ENCODE data around the gene NSF.
"Not testable (repeated sequence)": the region's sequence is repeated elsewhere in the genome, so short reads cannot be mapped to it uniquely, and the experiment has no call there.

GRCh38 chr17:46591332-46591731 lies 863 bp downstream of the NSF start:
- TF ChIP-seq CSDC2 (CRISPR knock-in tag; IDR thresholded peaks at IDR 0.05); ZFP3 (CRISPR knock-in tag; IDR thresholded peaks at IDR 0.05); ZC3H10 (CRISPR knock-in tag; IDR thresholded peaks at IDR 0.05); RARB (CRISPR knock-in tag; IDR thresholded peaks at IDR 0.05); ISL1 (CRISPR knock-in tag; IDR thresholded peaks at IDR 0.05); OSR1 (CRISPR knock-in tag; IDR thresholded peaks at IDR 0.05); ZFP30 (CRISPR knock-in tag; IDR thresholded peaks at IDR 0.05); ESRRG (CRISPR knock-in tag; IDR thresholded peaks at IDR 0.05); PPARA (CRISPR knock-in tag; IDR thresholded peaks at IDR 0.05; ENCODE audit: borderline replicate concordance); ARNTL (CRISPR knock-in tag; IDR thresholded peaks at IDR 0.05; ENCODE audit: borderline replicate concordance, low read depth); SNAI2 (CRISPR knock-in tag; IDR thresholded peaks at IDR 0.05); TCF4 (CRISPR knock-in tag; IDR thresholded peaks at IDR 0.05; ENCODE audit: borderline replicate concordance): not testable (repeated sequence)
- TF ChIP-seq, protein P1, sequence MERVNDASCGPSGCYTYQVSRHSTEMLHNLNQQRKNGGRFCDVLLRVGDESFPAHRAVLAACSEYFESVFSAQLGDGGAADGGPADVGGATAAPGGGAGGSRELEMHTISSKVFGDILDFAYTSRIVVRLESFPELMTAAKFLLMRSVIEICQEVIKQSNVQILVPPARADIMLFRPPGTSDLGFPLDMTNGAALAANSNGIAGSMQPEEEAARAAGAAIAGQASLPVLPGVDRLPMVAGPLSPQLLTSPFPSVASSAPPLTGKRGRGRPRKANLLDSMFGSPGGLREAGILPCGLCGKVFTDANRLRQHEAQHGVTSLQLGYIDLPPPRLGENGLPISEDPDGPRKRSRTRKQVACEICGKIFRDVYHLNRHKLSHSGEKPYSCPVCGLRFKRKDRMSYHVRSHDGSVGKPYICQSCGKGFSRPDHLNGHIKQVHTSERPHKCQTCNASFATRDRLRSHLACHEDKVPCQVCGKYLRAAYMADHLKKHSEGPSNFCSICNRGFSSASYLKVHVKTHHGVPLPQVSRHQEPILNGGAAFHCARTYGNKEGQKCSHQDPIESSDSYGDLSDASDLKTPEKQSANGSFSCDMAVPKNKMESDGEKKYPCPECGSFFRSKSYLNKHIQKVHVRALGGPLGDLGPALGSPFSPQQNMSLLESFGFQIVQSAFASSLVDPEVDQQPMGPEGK (CRISPR knock-in tag; IDR thresholded peaks at IDR 0.05; ENCODE audit: borderline replicate concordance): not testable (repeated sequence)
- TF ChIP-seq, protein P2, sequence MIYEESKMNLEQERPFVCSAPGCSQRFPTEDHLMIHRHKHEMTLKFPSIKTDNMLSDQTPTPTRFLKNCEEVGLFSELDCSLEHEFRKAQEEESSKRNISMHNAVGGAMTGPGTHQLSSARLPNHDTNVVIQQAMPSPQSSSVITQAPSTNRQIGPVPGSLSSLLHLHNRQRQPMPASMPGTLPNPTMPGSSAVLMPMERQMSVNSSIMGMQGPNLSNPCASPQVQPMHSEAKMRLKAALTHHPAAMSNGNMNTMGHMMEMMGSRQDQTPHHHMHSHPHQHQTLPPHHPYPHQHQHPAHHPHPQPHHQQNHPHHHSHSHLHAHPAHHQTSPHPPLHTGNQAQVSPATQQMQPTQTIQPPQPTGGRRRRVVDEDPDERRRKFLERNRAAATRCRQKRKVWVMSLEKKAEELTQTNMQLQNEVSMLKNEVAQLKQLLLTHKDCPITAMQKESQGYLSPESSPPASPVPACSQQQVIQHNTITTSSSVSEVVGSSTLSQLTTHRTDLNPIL (CRISPR knock-in tag; IDR thresholded peaks at IDR 0.05; ENCODE audit: low read depth): not testable (repeated sequence)
